Lower leg skin (tissue), 4 donors: Measurements from ENCODE around the gene LIPK. TPM values are rescaled to one million over a fixed set of nuclear protein-coding genes. Genes with fewer than 3 reads are reported as not detected.

Source experiments
- DNase-seq, 2 donors: peaks; one replicate each; pipeline ENCODE4 v3.0.0-alpha.2; 2019; ENCODE audit warnings: low spot score in 2 of 2
- H3K4me3 ChIP-seq: fragments of 200-600 bp; sonication (generic); 2 replicates; pipeline ENCODE4 v1.5.1; 2017; ENCODE audit warnings: mild to moderate bottlenecking, low read depth; ENCODE audit not compliant: poor library complexity, severe bottlenecking
- POLR2A ChIP-seq, 2 donors: fragments of 450-650 bp; IDR thresholded peaks; one replicate each; pipeline ENCODE4 v1.6.1; 2016 to 2017; ENCODE audit warnings: antibody characterized with exemption in 2 of 2, mild to moderate bottlenecking in 1 of 2, moderate library complexity in 1 of 2
- WGBS, 2 donors: methylation state at CpG; one replicate each; pipeline ENCODE4 v1.1.5; 2018; 5-methylcytosine and 5-hydroxymethylcytosine counted together
- intact Hi-C: fragments of 100-400 bp; cut with DNase I; formaldehyde crosslinking; loops from one replicate; pipeline ENCODE4 v1.15.0; 2023; ENCODE audit warnings: low total_unique reads
- total RNA-seq, 4 donors: library from RNA; depleted of rRNA; stranded (reverse); fragments of >200 nt; gene quantifications; one replicate each; pipeline ENCODE4 v1.1.0, GENCODE V29; 2016
- TF ChIP-seq, protein P1 (sequence below), 3 donors: fragments of 450-650 bp; IDR thresholded peaks; one replicate each; pipeline ENCODE4 v1.5.1; 2016; ENCODE audit warnings: antibody characterized with exemption in 3 of 3, mild to moderate bottlenecking in 3 of 3, moderate library complexity in 2 of 3

Gene LIPK
- total RNA-seq, 4 donors from 2014 or later: 17.4 to 60.3 (median 27.5) TPM

DNA sequence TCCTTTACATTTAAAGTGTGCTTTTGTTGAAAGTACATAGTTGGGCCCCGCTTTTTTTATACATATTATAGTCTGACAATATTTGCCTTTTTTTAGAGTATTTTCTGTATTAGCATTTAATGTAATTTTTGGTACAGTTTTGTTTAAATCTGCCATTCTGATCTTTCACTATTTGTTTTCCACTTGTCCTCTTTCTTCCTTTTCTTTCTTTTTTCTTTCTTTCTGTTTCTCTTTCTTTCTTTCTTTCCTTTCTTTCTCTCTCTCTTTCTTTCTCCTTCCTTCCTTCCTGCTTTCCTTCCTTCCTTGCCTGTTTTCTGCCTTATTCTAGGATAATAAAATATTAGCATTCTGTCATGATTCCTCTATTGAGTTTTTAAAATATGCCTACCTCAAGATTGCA, 9.5 kb downstream of the LIPK start:
- intact Hi-C loops: no loop called here
- H3K4me3 ChIP-seq: no peak overlapping the region
- DNase-seq: no peak
- TF ChIP-seq, protein P1, sequence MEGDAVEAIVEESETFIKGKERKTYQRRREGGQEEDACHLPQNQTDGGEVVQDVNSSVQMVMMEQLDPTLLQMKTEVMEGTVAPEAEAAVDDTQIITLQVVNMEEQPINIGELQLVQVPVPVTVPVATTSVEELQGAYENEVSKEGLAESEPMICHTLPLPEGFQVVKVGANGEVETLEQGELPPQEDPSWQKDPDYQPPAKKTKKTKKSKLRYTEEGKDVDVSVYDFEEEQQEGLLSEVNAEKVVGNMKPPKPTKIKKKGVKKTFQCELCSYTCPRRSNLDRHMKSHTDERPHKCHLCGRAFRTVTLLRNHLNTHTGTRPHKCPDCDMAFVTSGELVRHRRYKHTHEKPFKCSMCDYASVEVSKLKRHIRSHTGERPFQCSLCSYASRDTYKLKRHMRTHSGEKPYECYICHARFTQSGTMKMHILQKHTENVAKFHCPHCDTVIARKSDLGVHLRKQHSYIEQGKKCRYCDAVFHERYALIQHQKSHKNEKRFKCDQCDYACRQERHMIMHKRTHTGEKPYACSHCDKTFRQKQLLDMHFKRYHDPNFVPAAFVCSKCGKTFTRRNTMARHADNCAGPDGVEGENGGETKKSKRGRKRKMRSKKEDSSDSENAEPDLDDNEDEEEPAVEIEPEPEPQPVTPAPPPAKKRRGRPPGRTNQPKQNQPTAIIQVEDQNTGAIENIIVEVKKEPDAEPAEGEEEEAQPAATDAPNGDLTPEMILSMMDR (IDR thresholded peaks at IDR 0.05): no peak
- no peak for TF ChIP-seq POLR2A (IDR thresholded peaks at IDR 0.05)
- WGBS, 2 donors: 94 to 97% methylated on average over 1 of the region's 1 CpG

DNA sequence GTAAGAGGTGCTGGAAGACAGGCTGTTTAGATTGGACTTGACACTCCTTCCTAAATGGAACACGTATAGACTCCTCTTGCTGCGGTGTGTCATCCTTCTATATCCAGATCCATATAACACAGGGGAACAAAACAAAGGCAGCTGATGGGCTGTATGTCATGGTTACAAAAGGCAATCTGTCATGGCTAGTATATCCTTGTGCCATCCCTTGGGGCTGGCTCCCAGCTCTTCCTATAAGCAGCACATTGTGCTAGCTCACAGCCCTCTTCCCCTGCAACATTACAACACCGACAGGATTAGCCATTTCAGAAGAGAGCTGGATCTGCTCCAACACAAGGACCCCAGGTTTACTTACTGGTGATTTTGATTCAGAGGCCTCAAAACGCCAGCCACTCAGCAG, 15.3 kb downstream of the LIPK start:
- TF ChIP-seq, protein P1 (IDR thresholded peaks at IDR 0.05): no peak
- TF ChIP-seq POLR2A (IDR thresholded peaks at IDR 0.05): no peak
- intact Hi-C loops: no loop called here
- WGBS, 2 donors: 85 to 86% methylated on average over 4 of the region's 4 CpGs
- no peak overlapping the region for H3K4me3 ChIP-seq
- no peak for DNase-seq

DNA sequence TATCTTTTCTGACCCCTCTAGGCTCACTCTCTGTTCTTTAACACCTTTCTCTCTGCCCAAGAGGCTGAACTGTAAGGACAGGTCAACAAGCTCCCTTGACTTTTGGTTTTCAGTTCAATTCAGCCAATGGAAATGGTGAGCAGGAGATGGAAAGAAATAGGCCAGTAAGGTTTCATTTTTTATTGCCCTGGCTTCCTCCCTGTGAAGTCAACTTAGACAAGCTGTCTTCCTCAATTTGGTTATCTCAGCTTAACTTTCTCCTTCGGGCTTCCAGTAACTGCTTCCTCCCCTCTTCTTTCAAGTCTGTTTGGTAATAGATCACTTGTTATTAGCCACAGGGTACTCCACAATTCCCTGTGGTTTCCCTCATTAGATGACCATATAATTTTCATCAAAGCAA, 19.7 kb downstream of the LIPK start:
- intact Hi-C loops: no loop called here
- no peak overlapping the region for H3K4me3 ChIP-seq
- no peak for DNase-seq
- 31 to 36% methylated on average over 1 of the region's 1 CpG for WGBS, 2 donors
- TF ChIP-seq POLR2A (IDR thresholded peaks at IDR 0.05): no peak
- TF ChIP-seq, protein P1 (IDR thresholded peaks at IDR 0.05): no peak

DNA sequence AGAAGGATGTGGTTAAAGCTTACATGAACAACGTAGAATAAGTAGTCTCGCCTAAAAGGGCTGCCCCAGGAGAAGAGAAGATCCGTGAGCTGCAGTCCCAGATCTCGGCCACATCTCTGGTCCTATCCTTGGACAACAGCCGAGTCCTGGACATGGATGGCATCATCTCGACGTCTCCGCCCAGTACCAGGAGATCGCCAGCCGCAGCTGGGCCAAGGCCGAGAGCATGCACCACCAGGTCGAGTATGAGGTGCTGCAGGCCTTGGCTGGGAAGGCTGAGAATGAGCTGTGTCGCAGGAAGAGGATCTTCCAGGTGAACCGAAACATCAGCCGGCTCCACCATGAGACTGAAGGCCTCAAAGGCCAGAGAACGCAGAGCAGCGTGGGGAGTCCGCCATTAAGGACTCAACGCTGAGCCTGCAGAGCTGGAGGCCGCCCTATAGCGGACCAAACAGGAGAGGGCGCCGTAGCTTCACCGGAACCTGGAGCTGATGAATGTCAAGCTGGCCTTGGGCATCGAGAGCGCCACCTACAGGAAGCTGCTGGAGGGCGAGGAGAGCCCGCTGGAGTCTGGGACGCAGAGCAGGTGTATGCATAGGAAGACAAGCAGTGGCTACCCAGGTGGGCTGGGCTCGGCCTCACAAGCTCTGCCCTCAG, 22.2 kb downstream of the LIPK start:
- TF ChIP-seq, protein P1 (IDR thresholded peaks at IDR 0.05): no peak
- TF ChIP-seq POLR2A (IDR thresholded peaks at IDR 0.05): no peak
- 79 to 88% methylated on average over 22 to 30 of the region's 30 CpGs for WGBS, 2 donors
- H3K4me3 ChIP-seq: no peak overlapping the region
- intact Hi-C loops: no loop called here
- no peak for DNase-seq

DNA sequence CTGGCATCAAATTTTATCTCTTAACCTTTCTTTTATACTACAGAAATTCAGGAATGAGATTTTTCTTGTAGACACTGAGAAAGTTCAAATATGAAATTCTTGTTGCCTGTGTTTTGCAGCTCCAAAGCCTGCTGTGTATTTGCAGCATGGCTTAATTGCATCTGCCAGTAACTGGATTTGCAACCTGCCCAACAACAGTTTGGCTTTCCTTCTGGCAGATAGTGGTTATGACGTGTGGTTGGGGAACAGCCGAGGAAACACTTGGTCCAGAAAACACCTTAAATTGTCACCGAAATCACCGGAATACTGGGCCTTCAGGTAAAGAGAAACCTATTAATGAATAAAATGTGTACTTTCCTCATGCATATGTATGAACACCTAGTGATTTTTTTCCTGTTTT, 24.8 kb downstream of the LIPK start:
- intact Hi-C loops: no loop called here
- no peak for DNase-seq
- H3K4me3 ChIP-seq: no peak overlapping the region
- TF ChIP-seq, protein P1 (IDR thresholded peaks at IDR 0.05): no peak
- no peak for TF ChIP-seq POLR2A (IDR thresholded peaks at IDR 0.05)
- WGBS, 2 donors: 48 to 55% methylated on average over 4 of the region's 4 CpGs

DNA sequence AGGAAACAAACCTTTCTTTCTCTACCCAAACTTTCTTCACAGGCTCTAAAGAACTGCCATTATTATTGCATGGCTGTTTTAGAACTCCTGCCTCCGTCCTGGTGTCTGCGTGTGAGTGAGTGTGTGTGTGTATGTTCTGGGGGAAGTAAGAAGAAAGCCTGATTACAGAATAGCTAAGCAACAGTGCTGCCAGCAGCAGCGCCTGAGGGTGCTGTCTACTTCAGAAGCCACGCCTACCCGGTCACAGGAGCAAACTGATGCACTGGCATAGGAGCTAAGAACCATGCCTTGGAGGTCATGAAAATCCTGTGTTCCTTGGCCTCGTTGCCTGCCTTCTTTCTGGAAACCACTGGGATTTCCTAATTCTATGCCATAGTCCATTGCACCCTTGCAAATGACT, 25.2 kb downstream of the LIPK start:
- intact Hi-C loops: no loop called here
- TF ChIP-seq POLR2A (IDR thresholded peaks at IDR 0.05): no peak
- TF ChIP-seq, protein P1 (IDR thresholded peaks at IDR 0.05): no peak

More for the DNA sequence above, 25.2 kb downstream of the LIPK start:
- H3K4me3 ChIP-seq: no peak overlapping the region
- no peak for DNase-seq
- 42 to 46% methylated on average over 6 of the region's 6 CpGs for WGBS, 2 donors
